OCI-LY1 (cell line): Measurements from ENCODE around the gene ZHX3.

ENCODE experiments used
- H2AFZ ChIP-seq: fragments of 200-600 bp; sonication (generic), shearing (Covaris generic); 2 replicates; pipeline ENCODE4 v1.6.0; 2014; ENCODE audit warnings: antibody characterized with exemption, mild to moderate bottlenecking, low read length
- H3F3A ChIP-seq: fragments of 200-600 bp; sonication (generic), shearing (Covaris generic); 2 replicates; pipeline ENCODE4 v1.6.0; 2014; ENCODE audit warnings: mild to moderate bottlenecking, antibody characterized with exemption, low read length, moderate library complexity; ENCODE audit not compliant: insufficient read depth
- H3K27ac ChIP-seq: fragments of 200-600 bp; sonication (generic); 2 replicates; pipeline ENCODE4 v1.5.1; 2014; ENCODE audit warnings: low read length, mixed run types, mild to moderate bottlenecking, low read depth; ENCODE audit not compliant: poor library complexity, severe bottlenecking
- H3K27me3 ChIP-seq: fragments of 200-600 bp; sonication (generic); 2 replicates; pipeline ENCODE4 v1.6.0; 2014; ENCODE audit warnings: antibody characterized with exemption, mild to moderate bottlenecking, low read length, moderate library complexity; ENCODE audit not compliant: insufficient read depth
- H3K36me3 ChIP-seq: fragments of 200-600 bp; sonication (generic); 2 replicates; pipeline ENCODE4 v1.6.1; 2014; ENCODE audit warnings: mild to moderate bottlenecking, antibody characterized with exemption, low read length, moderate library complexity, mixed read lengths; ENCODE audit not compliant: insufficient read depth
- H3K4me1 ChIP-seq: fragments of 200-600 bp; sonication (generic); 2 replicates; pipeline ENCODE4 v1.5.1; 2014; ENCODE audit warnings: mild to moderate bottlenecking, low read length, moderate library complexity; ENCODE audit not compliant: insufficient read depth, severe bottlenecking
- H3K4me2 ChIP-seq: fragments of 200-600 bp; sonication (generic), shearing (Covaris generic); 2 replicates; pipeline ENCODE4 v1.6.1; 2014; ENCODE audit warnings: low read length
- H3K4me3 ChIP-seq: fragments of 200-600 bp; sonication (generic); 2 replicates; pipeline ENCODE4 v1.5.1; 2014; ENCODE audit warnings: low read length, low read depth, mild to moderate bottlenecking, mixed read lengths; ENCODE audit not compliant: poor library complexity, severe bottlenecking
- H3K79me2 ChIP-seq: fragments of 200-600 bp; shearing (Covaris generic); 2 replicates; pipeline ENCODE4 v1.6.1; 2016; ENCODE audit warnings: mixed run types, low read length, mixed read lengths; ENCODE audit not compliant: insufficient read depth
- H3K9ac ChIP-seq: fragments of 200-600 bp; sonication (generic), shearing (Covaris generic); 2 replicates; pipeline ENCODE4 v1.6.1; 2014; ENCODE audit warnings: mild to moderate bottlenecking, low read length, mixed read lengths
- H3K9me2 ChIP-seq: fragments of 200-600 bp; sonication (generic), shearing (Covaris generic); 2 replicates; pipeline ENCODE4 v1.6.1; 2014; ENCODE audit warnings: low read depth, mild to moderate bottlenecking, low read length, mixed read lengths
- H3K9me3 ChIP-seq: fragments of 200-600 bp; shearing (Covaris generic); 2 replicates; pipeline ENCODE4 v1.6.1; 2014; ENCODE audit warnings: low read length, mixed read lengths
- H4K20me1 ChIP-seq: fragments of 200-600 bp; sonication (generic), shearing (Covaris generic); 2 replicates; pipeline ENCODE4 v1.6.0; 2016; ENCODE audit warnings: mild to moderate bottlenecking, low read length; ENCODE audit not compliant: insufficient read depth
- EZH2 ChIP-seq: fragments of 200-600 bp; sonication (generic), shearing (Covaris generic); IDR thresholded peaks from 2 replicates; pipeline ENCODE4 v1.8.0; 2017; ENCODE audit warnings: borderline replicate concordance, mixed run types, mild to moderate bottlenecking, antibody characterized with exemption, low read length, moderate library complexity, mixed read lengths
- TF ChIP-seq, protein P1 (sequence below): fragments of 200-600 bp; sonication (generic), shearing (Covaris generic); IDR thresholded peaks from 2 replicates; pipeline ENCODE4 v1.5.1; 2017; ENCODE audit warnings: mild to moderate bottlenecking, antibody characterized with exemption, low read length, moderate library complexity, mixed read lengths

Gene ZHX3

GRCh38 chr20:41272339-41272738 lies 45.2 kb downstream of the ZHX3 start:
- H3K79me2 ChIP-seq = no peaks in the 10 kb centered on the region
- TF ChIP-seq EZH2 = no peak
- TF ChIP-seq, protein P1, sequence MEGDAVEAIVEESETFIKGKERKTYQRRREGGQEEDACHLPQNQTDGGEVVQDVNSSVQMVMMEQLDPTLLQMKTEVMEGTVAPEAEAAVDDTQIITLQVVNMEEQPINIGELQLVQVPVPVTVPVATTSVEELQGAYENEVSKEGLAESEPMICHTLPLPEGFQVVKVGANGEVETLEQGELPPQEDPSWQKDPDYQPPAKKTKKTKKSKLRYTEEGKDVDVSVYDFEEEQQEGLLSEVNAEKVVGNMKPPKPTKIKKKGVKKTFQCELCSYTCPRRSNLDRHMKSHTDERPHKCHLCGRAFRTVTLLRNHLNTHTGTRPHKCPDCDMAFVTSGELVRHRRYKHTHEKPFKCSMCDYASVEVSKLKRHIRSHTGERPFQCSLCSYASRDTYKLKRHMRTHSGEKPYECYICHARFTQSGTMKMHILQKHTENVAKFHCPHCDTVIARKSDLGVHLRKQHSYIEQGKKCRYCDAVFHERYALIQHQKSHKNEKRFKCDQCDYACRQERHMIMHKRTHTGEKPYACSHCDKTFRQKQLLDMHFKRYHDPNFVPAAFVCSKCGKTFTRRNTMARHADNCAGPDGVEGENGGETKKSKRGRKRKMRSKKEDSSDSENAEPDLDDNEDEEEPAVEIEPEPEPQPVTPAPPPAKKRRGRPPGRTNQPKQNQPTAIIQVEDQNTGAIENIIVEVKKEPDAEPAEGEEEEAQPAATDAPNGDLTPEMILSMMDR = no peak
- no peak overlapping the region for H3K4me2 ChIP-seq
- no peak overlapping the region for H2AFZ ChIP-seq
- no peaks in the 10 kb centered on the region for H3K36me3 ChIP-seq
- H3K9me3 ChIP-seq = no peaks in the 10 kb centered on the region
- no peaks in the 10 kb centered on the region for H4K20me1 ChIP-seq
- H3F3A ChIP-seq = no peaks in the 10 kb centered on the region
- H3K9me2 ChIP-seq = no peaks in the 10 kb centered on the region
- H3K4me1 ChIP-seq = no peaks in the 10 kb centered on the region
- H3K27me3 ChIP-seq = no peaks in the 10 kb centered on the region
- no peak overlapping the region for H3K27ac ChIP-seq
- H3K4me3 ChIP-seq = no peak overlapping the region
- no peak overlapping the region for H3K9ac ChIP-seq

DNA sequence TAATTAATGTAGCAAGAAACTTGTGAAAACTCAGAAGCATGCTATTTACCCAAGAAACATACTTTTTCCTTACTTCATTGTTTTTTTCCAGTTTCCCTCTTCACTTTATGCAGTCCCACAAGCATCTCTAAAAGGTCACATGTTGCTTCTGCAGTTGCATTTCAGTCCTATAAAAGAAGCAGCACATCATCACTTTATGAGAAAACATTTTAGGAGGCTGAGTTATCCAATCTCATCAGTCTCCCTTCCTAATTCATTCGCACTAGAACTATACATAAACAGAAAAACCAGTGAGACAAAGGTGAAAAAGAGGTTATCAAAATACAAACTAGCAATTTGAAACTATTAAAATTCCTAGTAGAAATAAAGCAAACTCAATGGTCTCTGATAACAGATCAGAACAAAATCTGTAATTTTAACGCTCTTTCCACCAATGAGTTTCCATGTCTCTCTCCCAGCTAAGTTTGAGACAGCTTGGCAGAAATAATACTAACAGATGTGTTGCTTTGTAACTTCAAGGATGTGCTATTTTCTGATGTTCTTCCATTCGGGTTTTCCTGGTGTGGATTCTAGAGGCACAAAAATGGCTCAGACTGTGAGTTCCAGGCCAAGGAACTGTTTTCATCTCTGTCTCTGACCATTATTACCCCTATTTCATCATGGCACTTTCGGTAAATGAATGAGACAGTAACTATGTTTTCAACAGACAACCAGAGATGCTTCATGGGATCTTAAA lies 48.4 kb downstream of the ZHX3 start:
- no peak overlapping the region for H2AFZ ChIP-seq
- H3F3A ChIP-seq = no peaks in the 10 kb centered on the region
- H3K4me1 ChIP-seq = no peaks in the 10 kb centered on the region
- no peak for TF ChIP-seq EZH2
- no peak overlapping the region for H3K27ac ChIP-seq
- no peaks in the 10 kb centered on the region for H3K36me3 ChIP-seq
- no peaks in the 10 kb centered on the region for H3K79me2 ChIP-seq
- H4K20me1 ChIP-seq = no peaks in the 10 kb centered on the region
- H3K4me3 ChIP-seq = no peak overlapping the region
- no peaks in the 10 kb centered on the region for H3K9me3 ChIP-seq
- H3K27me3 ChIP-seq = no peaks in the 10 kb centered on the region
- no peak overlapping the region for H3K4me2 ChIP-seq
- no peak overlapping the region for H3K9ac ChIP-seq
- no peaks in the 10 kb centered on the region for H3K9me2 ChIP-seq

- no peak overlapping the region for H3K4me3 ChIP-seq
- TF ChIP-seq EZH2 = no peak
- TF ChIP-seq, protein P1 = no peak
- H3F3A ChIP-seq = no peaks in the 10 kb centered on the region
- no peak overlapping the region for H3K27ac ChIP-seq
- no peaks in the 10 kb centered on the region for H3K27me3 ChIP-seq
- H3K9me2 ChIP-seq = no peaks in the 10 kb centered on the region
- no peaks in the 10 kb centered on the region for H3K9me3 ChIP-seq
- no peak overlapping the region for H3K9ac ChIP-seq
- H3K36me3 ChIP-seq = no peaks in the 10 kb centered on the region
- no peaks in the 10 kb centered on the region for H4K20me1 ChIP-seq
- H3K79me2 ChIP-seq = no peaks in the 10 kb centered on the region
- no peak overlapping the region for H2AFZ ChIP-seq
- H3K4me1 ChIP-seq = no peaks in the 10 kb centered on the region
- no peak overlapping the region for H3K4me2 ChIP-seq
These were observed 49.1 kb downstream of the ZHX3 start for GRCh38 chr20:41268402-41268801.

DNA sequence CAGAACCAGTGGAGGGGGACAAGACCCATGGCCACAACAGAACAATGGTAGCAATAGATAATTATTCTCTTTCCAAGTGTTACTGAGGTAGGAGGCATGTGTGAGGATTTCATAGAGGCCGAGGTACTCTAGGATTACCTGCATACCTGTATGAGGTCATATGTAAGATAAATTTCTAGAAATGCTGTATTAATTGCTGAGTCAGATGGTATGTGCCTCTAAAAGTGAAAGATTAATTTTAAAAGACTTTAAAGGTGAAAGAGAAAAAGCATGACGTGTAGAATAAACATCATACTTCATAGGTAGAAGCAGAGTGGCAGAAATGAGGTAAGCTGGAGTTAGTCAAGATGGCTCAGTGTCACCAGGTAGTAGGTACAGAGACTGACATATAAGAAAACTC lies 51.6 kb downstream of the ZHX3 start:
- Histone ChIP-seq H2AFZ (no peak overlapping the region), H3K9me3 (no peaks in the 10 kb centered on the region), H3K27ac (no peak overlapping the region), H3K9ac (no peak overlapping the region), H3F3A (no peaks in the 10 kb centered on the region), H3K27me3 (no peaks in the 10 kb centered on the region), H3K4me2 (no peak overlapping the region), H3K4me3 (no peak overlapping the region), H3K4me1 (no peaks in the 10 kb centered on the region), H4K20me1 (no peaks in the 10 kb centered on the region), H3K9me2 (no peaks in the 10 kb centered on the region), H3K36me3 (no peaks in the 10 kb centered on the region), H3K79me2 (no peaks in the 10 kb centered on the region)
- TF ChIP-seq EZH2 = no peak
- TF ChIP-seq, protein P1 = no peak
